ENCODE data around the gene KDELR3.

DNA sequence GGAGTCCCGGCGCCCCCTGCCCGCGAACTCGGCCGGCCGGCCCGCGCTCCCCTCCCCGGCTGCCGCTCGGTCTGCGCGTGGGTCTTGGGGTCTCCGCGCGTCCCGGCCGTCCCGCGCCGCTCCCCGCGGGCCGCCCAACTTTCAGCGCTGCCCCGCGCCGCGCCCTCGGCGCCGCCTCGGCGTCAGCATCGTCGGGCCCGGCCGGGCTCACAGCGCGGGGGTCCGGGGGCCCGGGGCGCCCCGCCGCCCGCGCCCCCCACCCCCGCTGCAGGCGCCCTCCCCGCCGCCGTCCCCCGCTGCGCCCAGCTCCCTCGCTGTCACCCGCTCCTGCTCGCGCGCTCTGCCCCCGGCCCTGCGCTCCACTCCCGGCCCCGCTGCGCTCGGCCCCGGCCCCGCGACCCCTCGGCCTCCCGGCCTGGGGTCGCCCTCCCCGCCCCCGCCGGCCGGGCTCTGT lies 12.8 kb upstream of the KDELR3 start, which contains the start of gene KCNJ4:
- TF ChIP-seq CTCF (IDR thresholded peaks at IDR 0.05) = no peak
- TF ChIP-seq POLR2A (IDR thresholded peaks at IDR 0.05; ENCODE audit: low read depth) = no peak
- no peak for TF ChIP-seq EP300 (IDR thresholded peaks at IDR 0.05)

All from esophagus muscularis mucosa (tissue), 4 donors.